ENCODE data around the gene TEPSIN. TPM values are rescaled to one million over a fixed set of nuclear protein-coding genes. Genes with fewer than 3 reads are reported as not detected.
A peak's percentile ranks its signal among the peaks of the same experiment; 100 is the strongest.

TEPSIN gene
- total and polyA plus RNA-seq, 2 of the 13 experiments (the other 11 are each of a cell fraction or from before 2014, with no cell fraction given): 16.1 to 18.8 TPM

DNA sequence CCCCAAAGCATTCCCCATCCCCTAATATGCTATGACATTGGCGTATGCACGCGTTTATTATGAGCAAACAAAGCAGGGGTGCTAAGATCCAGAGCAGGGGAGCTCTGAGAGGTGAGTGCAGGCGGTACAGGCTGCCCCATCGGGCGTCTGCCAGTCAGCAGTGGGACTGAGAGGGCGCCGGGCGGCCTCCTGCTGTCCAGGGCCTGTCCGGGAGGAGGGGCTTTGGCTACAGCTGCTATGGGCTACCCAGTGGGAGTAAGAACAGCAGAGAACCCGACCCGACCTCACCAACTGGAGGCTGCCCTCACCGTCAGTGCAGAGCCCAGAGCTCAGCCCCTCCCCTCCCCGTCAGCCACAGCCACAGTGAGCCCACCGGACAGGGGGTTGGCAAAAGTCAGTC, 54.3 kb downstream of the TEPSIN start:
- in situ Hi-C loops (cut with HindIII; ENCODE audit: extremely low pct_ligation_motif_present, low pct_unique_long_range_greater_than_20kb): no loop called here

More for the DNA sequence above, 54.3 kb downstream of the TEPSIN start:
- H3K79me2 ChIP-seq (ENCODE audit: insufficient read depth, low read length): no peaks in the 10 kb centered on the region
- no peaks in the 10 kb centered on the region for H4K20me1 ChIP-seq (ENCODE audit: insufficient read depth, low read length)
- no peak overlapping the region for H2AFZ ChIP-seq (ENCODE audit: low read length)
- TF ChIP-seq SRSF4 (IDR thresholded peaks at IDR 0.05; ENCODE audit: low read depth, low read length, poor library complexity, severe bottlenecking) (no peak), TCF7L2 (IDR thresholded peaks at IDR 0.05; ENCODE audit: low read depth, low read length) (no peak), HHEX (CRISPR knock-in tag; IDR thresholded peaks at IDR 0.05) (no peak), MYC (CRISPR knock-in tag; IDR thresholded peaks at IDR 0.05; ENCODE audit: borderline replicate concordance) (0 out of 2 replicates have a peak, but pooled peaks have one; percentile 16), ZNF598 (CRISPR knock-in tag; IDR thresholded peaks at IDR 0.05; ENCODE audit: borderline replicate concordance) (no peak), CENPT (CRISPR knock-in tag; IDR thresholded peaks at IDR 0.05; ENCODE audit: low read depth) (no peak), HIVEP1 (CRISPR knock-in tag; IDR thresholded peaks at IDR 0.05) (0 out of 2 replicates have a peak, but pooled peaks have one; percentile 21), ZSCAN25 (CRISPR knock-in tag; IDR thresholded peaks at IDR 0.05) (peak; percentile 81; the same call in 1 of the 2 replicates)
- TF ChIP-seq, protein P1, sequence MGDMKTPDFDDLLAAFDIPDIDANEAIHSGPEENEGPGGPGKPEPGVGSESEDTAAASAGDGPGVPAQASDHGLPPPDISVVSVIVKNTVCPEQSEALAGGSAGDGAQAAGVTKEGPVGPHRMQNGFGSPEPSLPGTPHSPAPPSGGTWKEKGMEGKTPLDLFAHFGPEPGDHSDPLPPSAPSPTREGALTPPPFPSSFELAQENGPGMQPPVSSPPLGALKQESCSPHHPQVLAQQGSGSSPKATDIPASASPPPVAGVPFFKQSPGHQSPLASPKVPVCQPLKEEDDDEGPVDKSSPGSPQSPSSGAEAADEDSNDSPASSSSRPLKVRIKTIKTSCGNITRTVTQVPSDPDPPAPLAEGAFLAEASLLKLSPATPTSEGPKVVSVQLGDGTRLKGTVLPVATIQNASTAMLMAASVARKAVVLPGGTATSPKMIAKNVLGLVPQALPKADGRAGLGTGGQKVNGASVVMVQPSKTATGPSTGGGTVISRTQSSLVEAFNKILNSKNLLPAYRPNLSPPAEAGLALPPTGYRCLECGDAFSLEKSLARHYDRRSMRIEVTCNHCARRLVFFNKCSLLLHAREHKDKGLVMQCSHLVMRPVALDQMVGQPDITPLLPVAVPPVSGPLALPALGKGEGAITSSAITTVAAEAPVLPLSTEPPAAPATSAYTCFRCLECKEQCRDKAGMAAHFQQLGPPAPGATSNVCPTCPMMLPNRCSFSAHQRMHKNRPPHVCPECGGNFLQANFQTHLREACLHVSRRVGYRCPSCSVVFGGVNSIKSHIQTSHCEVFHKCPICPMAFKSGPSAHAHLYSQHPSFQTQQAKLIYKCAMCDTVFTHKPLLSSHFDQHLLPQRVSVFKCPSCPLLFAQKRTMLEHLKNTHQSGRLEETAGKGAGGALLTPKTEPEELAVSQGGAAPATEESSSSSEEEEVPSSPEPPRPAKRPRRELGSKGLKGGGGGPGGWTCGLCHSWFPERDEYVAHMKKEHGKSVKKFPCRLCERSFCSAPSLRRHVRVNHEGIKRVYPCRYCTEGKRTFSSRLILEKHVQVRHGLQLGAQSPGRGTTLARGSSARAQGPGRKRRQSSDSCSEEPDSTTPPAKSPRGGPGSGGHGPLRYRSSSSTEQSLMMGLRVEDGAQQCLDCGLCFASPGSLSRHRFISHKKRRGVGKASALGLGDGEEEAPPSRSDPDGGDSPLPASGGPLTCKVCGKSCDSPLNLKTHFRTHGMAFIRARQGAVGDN (CRISPR knock-in tag; IDR thresholded peaks at IDR 0.05): 0 out of 2 replicates have a peak, but pooled peaks have one; percentile 24
- TF ChIP-seq, protein P2, sequence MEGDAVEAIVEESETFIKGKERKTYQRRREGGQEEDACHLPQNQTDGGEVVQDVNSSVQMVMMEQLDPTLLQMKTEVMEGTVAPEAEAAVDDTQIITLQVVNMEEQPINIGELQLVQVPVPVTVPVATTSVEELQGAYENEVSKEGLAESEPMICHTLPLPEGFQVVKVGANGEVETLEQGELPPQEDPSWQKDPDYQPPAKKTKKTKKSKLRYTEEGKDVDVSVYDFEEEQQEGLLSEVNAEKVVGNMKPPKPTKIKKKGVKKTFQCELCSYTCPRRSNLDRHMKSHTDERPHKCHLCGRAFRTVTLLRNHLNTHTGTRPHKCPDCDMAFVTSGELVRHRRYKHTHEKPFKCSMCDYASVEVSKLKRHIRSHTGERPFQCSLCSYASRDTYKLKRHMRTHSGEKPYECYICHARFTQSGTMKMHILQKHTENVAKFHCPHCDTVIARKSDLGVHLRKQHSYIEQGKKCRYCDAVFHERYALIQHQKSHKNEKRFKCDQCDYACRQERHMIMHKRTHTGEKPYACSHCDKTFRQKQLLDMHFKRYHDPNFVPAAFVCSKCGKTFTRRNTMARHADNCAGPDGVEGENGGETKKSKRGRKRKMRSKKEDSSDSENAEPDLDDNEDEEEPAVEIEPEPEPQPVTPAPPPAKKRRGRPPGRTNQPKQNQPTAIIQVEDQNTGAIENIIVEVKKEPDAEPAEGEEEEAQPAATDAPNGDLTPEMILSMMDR (CRISPR knock-in tag; IDR thresholded peaks at IDR 0.05): 0 out of 2 replicates have a peak, but pooled peaks have one; percentile 12
- TF ChIP-seq, protein P3, sequence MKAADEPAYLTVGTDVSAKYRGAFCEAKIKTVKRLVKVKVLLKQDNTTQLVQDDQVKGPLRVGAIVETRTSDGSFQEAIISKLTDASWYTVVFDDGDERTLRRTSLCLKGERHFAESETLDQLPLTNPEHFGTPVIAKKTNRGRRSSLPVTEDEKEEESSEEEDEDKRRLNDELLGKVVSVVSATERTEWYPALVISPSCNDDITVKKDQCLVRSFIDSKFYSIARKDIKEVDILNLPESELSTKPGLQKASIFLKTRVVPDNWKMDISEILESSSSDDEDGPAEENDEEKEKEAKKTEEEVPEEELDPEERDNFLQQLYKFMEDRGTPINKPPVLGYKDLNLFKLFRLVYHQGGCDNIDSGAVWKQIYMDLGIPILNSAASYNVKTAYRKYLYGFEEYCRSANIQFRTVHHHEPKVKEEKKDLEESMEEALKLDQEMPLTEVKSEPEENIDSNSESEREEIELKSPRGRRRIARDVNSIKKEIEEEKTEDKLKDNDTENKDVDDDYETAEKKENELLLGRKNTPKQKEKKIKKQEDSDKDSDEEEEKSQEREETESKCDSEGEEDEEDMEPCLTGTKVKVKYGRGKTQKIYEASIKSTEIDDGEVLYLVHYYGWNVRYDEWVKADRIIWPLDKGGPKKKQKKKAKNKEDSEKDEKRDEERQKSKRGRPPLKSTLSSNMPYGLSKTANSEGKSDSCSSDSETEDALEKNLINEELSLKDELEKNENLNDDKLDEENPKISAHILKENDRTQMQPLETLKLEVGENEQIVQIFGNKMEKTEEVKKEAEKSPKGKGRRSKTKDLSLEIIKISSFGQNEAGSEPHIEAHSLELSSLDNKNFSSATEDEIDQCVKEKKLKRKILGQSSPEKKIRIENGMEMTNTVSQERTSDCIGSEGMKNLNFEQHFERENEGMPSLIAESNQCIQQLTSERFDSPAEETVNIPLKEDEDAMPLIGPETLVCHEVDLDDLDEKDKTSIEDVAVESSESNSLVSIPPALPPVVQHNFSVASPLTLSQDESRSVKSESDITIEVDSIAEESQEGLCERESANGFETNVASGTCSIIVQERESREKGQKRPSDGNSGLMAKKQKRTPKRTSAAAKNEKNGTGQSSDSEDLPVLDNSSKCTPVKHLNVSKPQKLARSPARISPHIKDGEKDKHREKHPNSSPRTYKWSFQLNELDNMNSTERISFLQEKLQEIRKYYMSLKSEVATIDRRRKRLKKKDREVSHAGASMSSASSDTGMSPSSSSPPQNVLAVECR (CRISPR knock-in tag; IDR thresholded peaks at IDR 0.05; ENCODE audit: borderline replicate concordance): 0 out of 2 replicates have a peak, but pooled peaks have one; percentile 28
- BruUV-seq (replicated peaks): no TSS peak
- H3K9me3 ChIP-seq (ENCODE audit: low read length): no peaks in the 10 kb centered on the region
- no peak overlapping the region for H3K9ac ChIP-seq (ENCODE audit: insufficient read depth, low read depth, low read length)
- no peak overlapping the region for H3K4me2 ChIP-seq (ENCODE audit: low read depth, low read length)
- peaks cover 34% of the 10 kb centered on the region for H3K4me1 ChIP-seq (ENCODE audit: insufficient read depth, low read length)
- POLR2A ChIA-PET: interaction anchor here (1.8 kb wide), 1 partner anchor 38 kb away, joined by 8 read pairs; the partner anchor contains the start of gene CEP131
- CTCF ChIA-PET (ENCODE audit: low intra/inter-chr PET ratio, low total read pairs): no interaction called here
- H3K4me3 ChIP-seq (replicated peaks in 1 of 3; ENCODE audit: insufficient read depth in 1 of 3, low read depth in 2 of 3, low read length in 3 of 3): no peak overlapping the region; a peak in 1 of 6 replicates
- DNase-seq (ENCODE audit: low spot score) (no peak), FAIRE-seq (no peak), ATAC-seq (peak; percentile 61)
- 2% methylated on average over 12 of the region's 15 CpGs for WGBS (ENCODE audit: low lambda C conversion rate)
- H3K36me3 ChIP-seq (replicated peaks in 1 of 2; ENCODE audit: control insufficient read depth in 1 of 2, insufficient read depth in 2 of 2, low read length in 2 of 2): peaks cover 0 to 2% of the 10 kb centered on the region in 2 experiments; a peak in 2 of 5 replicates
- peaks cover 17 to 47% of the 10 kb centered on the region in 2 experiments; a peak in 4 of 5 replicates for H3K27me3 ChIP-seq (ENCODE audit: control insufficient read depth in 1 of 2, insufficient read depth in 2 of 2, low read length in 2 of 2)
- intact Hi-C loops (cut with micrococcal nuclease; ENCODE audit: unreplicated experiment): no loop called here
- no peak overlapping the region for H3K27ac ChIP-seq (ENCODE audit: extremely low read length, insufficient read depth, low read length)
